ENCODE measurements around the gene ME3.
"Not testable (repeated sequence)": the region's sequence is repeated elsewhere in the genome, so short reads cannot be mapped to it uniquely, and the experiment has no call there.

ME3 gene

GRCh38 chr11:86551288-86552092 is 120.9 kb downstream of the ME3 start:
- DNase-seq, result no peak

- DNase-seq, result no peak
Observed at GRCh38 chr11:86550757-86551156, 121.7 kb downstream of the ME3 start.

GRCh38 chr11:86548271-86548917 is 124.0 kb downstream of the ME3 start:
- DNase-seq, result no peak

- no peak for DNase-seq
Observed at GRCh38 chr11:86547727-86548126, 124.7 kb downstream of the ME3 start.

GRCh38 chr11:86541299-86541698 is 131.1 kb downstream of the ME3 start:
- DNase-seq, result not testable (repeated sequence)

GRCh38 chr11:86538223-86538548 is 134.2 kb downstream of the ME3 start:
- no peak for DNase-seq

- DNase-seq, result no peak
Observed at GRCh38 chr11:86537541-86538222, 134.7 kb downstream of the ME3 start.

GRCh38 chr11:86535773-86536172 is 136.6 kb downstream of the ME3 start:
- DNase-seq, result no peak

- no peak for DNase-seq
Observed at GRCh38 chr11:86524620-86525352, 147.6 kb downstream of the ME3 start.

- no peak for DNase-seq
Observed at GRCh38 chr11:86523738-86524619, 148.4 kb downstream of the ME3 start.

GRCh38 chr11:86522512-86522911 is 149.9 kb downstream of the ME3 start:
- DNase-seq, result not testable (repeated sequence)

- DNase-seq, result peak; percentile 20
Observed at GRCh38 chr11:86519064-86519911, 153.1 kb downstream of the ME3 start.

GRCh38 chr11:86518211-86518610 is 154.2 kb downstream of the ME3 start:
- no peak for DNase-seq

GRCh38 chr11:86517557-86517956 is 154.9 kb downstream of the ME3 start:
- no peak for DNase-seq

- DNase-seq, result no peak
Observed at GRCh38 chr11:86515297-86516094, 156.9 kb downstream of the ME3 start.

- no peak for DNase-seq
Observed at GRCh38 chr11:86514453-86514852, 158.0 kb downstream of the ME3 start.

- DNase-seq, result no peak
Observed at GRCh38 chr11:86513746-86514373, 158.6 kb downstream of the ME3 start.

GRCh38 chr11:86513138-86513537 is 159.3 kb downstream of the ME3 start:
- no peak for DNase-seq

GRCh38 chr11:86511086-86511551 is 161.3 kb downstream of the ME3 start:
- no peak for DNase-seq

- DNase-seq, result no peak
Observed at GRCh38 chr11:86510674-86511073, 161.7 kb downstream of the ME3 start.

Data from NCI-H1105 (cell line).